Osteoblast (primary cell): ENCODE results near the gene WFIKKN1. TPM values are rescaled to one million over a fixed set of nuclear protein-coding genes. Genes with fewer than 3 reads are reported as not detected.

ENCODE experiments used
- DNase-seq: peaks from one replicate; pipeline ENCODE4 v3.0.0; 2011; ENCODE audit warnings: low spot score, mixed read lengths; ENCODE audit not compliant: insufficient read length; ENCODE audit errors: missing footprints
- H2AFZ ChIP-seq: 2 replicates; pipeline ENCODE4 v1.6.0; 2011; ENCODE audit warnings: mild to moderate bottlenecking, low read length
- H3K27ac ChIP-seq: 2 replicates; pipeline ENCODE4 v1.5.1; 2011; ENCODE audit warnings: mild to moderate bottlenecking, low read depth, low read length, moderate library complexity
- H3K27me3 ChIP-seq: 2 replicates; pipeline ENCODE4 v1.6.0; 2012; ENCODE audit warnings: mild to moderate bottlenecking, control low read depth, inconsistent platforms, low read length, moderate library complexity; ENCODE audit not compliant: insufficient read depth
- H3K36me3 ChIP-seq: 2 replicates; pipeline ENCODE4 v1.5.1; 2011; ENCODE audit warnings: mild to moderate bottlenecking, low read length, control low read depth, moderate library complexity; ENCODE audit not compliant: insufficient read depth
- H3K4me1 ChIP-seq: 2 replicates; pipeline ENCODE4 v1.5.1; 2011; ENCODE audit warnings: mild to moderate bottlenecking, low read length, control low read depth, moderate library complexity; ENCODE audit not compliant: insufficient read depth
- H3K4me2 ChIP-seq: 2 replicates; pipeline ENCODE4 v1.6.0; 2011; ENCODE audit warnings: mild to moderate bottlenecking, low read length; ENCODE audit not compliant: insufficient read depth
- H3K4me3 ChIP-seq: fragments of 200-600 bp; sonication (generic); 3 replicates; pipeline ENCODE4 v1.5.1; 2012; ENCODE audit warnings: mild to moderate bottlenecking, low read length, inconsistent platforms; ENCODE audit not compliant: insufficient read depth
- H3K79me2 ChIP-seq: 2 replicates; pipeline ENCODE4 v1.6.0; 2012; ENCODE audit warnings: mild to moderate bottlenecking, low read length, control low read depth, inconsistent platforms; ENCODE audit not compliant: insufficient read depth
- H3K9me3 ChIP-seq: 2 replicates; pipeline ENCODE4 v1.5.1; 2011; ENCODE audit warnings: low read depth, low read length, control low read depth
- H4K20me1 ChIP-seq: 2 replicates; pipeline ENCODE4 v1.6.0; 2012; ENCODE audit warnings: mild to moderate bottlenecking, low read length, control low read depth; ENCODE audit not compliant: insufficient read depth
- total RNA-seq: library from RNA; depleted of rRNA; stranded (reverse); fragments of >200 nt; gene quantifications from 2 replicates; pipeline ENCODE4 v1.2.3, GENCODE V29; 2012
- TF ChIP-seq, protein P1 (sequence below): IDR thresholded peaks from 2 replicates; pipeline ENCODE4 v1.5.1; 2011; ENCODE audit warnings: mild to moderate bottlenecking, low read depth, low read length, moderate library complexity; ENCODE audit errors: extremely low read depth

Gene WFIKKN1
- total RNA-seq, 1 donor = 0.36 TPM

DNA sequence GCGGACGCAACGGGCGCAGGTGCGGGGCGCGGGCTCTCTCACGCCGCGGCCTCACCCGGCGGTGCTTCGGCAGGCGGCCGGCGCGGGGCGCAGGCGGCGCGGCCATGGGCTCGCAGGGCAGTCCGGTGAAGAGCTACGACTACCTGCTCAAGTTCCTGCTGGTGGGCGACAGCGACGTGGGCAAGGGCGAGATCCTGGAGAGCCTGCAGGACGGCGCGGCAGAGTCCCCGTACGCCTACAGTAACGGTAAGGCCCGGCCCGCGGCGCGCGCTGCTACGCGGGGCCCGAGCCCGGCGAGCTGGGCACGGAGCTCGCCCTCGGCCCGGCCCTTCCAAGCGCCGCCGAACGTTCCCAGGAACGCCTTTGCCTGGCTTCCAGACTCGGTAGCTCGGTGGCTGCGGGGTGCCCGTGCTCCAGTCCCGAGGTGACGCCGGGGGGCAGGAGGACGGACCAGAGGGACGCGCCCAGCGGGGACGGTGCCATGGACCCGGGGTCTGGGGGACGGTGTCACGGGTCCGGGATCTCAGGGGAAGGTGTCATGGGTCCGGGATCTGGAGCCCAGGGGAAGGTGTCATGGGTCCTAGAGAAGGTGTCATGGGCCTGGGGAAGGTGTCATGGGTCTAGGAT is 40.5 kb upstream of the WFIKKN1 start:
- DNase-seq = peak; percentile 93
- peaks cover 51% of the 10 kb centered on the region for H4K20me1 ChIP-seq

DNA sequence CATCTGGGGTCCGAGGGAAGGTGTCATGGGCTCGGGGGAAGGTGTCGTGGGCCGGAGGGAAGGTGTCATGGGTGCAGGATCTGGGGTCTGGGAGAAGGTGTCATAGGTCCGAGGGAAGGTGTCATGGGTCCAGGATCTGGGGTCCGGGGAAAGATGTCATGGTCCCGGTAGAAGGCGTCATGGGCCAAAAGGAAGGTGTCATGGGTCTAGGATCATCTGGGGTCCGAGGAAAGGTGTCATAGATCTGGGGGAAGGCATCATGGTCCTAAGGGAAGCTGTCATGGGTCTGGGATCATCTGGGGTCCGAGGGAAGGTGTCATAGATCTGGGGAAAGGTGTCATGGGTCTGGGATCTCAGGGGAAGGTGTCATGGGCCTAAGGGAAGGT is 40.0 kb upstream of the WFIKKN1 start:
- Histone ChIP-seq H2AFZ (no peak overlapping the region), H3K4me2 (peak overlapping the region; percentile 81), H3K27me3 (no peaks in the 10 kb centered on the region), H3K4me3 (peak overlapping the region; percentile 97), H3K27ac (peak overlapping the region; percentile 51), H3K4me1 (peaks cover 33% of the 10 kb centered on the region), H4K20me1 (peaks cover 53% of the 10 kb centered on the region), H3K36me3 (no peaks in the 10 kb centered on the region), H3K9me3 (no peaks in the 10 kb centered on the region), H3K79me2 (peaks cover 68% of the 10 kb centered on the region)
- TF ChIP-seq, protein P1, sequence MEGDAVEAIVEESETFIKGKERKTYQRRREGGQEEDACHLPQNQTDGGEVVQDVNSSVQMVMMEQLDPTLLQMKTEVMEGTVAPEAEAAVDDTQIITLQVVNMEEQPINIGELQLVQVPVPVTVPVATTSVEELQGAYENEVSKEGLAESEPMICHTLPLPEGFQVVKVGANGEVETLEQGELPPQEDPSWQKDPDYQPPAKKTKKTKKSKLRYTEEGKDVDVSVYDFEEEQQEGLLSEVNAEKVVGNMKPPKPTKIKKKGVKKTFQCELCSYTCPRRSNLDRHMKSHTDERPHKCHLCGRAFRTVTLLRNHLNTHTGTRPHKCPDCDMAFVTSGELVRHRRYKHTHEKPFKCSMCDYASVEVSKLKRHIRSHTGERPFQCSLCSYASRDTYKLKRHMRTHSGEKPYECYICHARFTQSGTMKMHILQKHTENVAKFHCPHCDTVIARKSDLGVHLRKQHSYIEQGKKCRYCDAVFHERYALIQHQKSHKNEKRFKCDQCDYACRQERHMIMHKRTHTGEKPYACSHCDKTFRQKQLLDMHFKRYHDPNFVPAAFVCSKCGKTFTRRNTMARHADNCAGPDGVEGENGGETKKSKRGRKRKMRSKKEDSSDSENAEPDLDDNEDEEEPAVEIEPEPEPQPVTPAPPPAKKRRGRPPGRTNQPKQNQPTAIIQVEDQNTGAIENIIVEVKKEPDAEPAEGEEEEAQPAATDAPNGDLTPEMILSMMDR = no peak
- no peak for DNase-seq

More for the DNA sequence above, 40.5 kb upstream of the WFIKKN1 start:
- Histone ChIP-seq H2AFZ (peak overlapping the region; percentile 59), H3K36me3 (no peaks in the 10 kb centered on the region), H3K9me3 (no peaks in the 10 kb centered on the region), H3K4me2 (peak overlapping the region; percentile 81), H3K4me1 (peaks cover 37% of the 10 kb centered on the region), H3K27ac (peak overlapping the region; percentile 51), H3K27me3 (no peaks in the 10 kb centered on the region), H3K79me2 (peaks cover 65% of the 10 kb centered on the region), H3K4me3 (peak overlapping the region; percentile 97)
- TF ChIP-seq, protein P1 = no peak

DNA sequence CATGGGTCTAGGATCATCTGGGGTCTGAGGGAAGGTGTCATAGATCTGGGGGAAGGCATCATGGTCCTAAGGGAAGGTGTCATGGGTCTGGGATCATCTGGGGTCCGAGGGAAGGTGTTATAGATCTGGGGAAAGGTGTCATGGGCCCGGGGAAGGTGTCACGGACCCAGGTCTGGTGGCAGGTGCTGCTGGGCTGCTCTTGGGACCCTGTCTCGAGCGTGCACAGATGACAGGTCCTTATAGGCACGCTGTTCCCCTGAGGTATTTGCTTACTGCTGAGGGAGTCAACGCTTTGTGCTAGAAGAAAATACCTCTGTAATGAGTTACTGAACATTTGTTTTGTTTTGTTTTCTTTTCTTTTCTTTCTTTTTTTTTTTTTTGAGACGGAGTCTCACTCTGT is 39.6 kb upstream of the WFIKKN1 start:
- Histone ChIP-seq H3K9me3 (no peaks in the 10 kb centered on the region), H3K27ac (peak overlapping the region; percentile 51), H3K27me3 (no peaks in the 10 kb centered on the region), H3K36me3 (no peaks in the 10 kb centered on the region), H3K4me2 (peak overlapping the region; percentile 81), H2AFZ (no peak overlapping the region), H4K20me1 (peaks cover 55% of the 10 kb centered on the region), H3K79me2 (peaks cover 72% of the 10 kb centered on the region), H3K4me3 (peak overlapping the region; percentile 97), H3K4me1 (peaks cover 29% of the 10 kb centered on the region)
- TF ChIP-seq, protein P1 = no peak
- peak; percentile 32 for DNase-seq

DNA sequence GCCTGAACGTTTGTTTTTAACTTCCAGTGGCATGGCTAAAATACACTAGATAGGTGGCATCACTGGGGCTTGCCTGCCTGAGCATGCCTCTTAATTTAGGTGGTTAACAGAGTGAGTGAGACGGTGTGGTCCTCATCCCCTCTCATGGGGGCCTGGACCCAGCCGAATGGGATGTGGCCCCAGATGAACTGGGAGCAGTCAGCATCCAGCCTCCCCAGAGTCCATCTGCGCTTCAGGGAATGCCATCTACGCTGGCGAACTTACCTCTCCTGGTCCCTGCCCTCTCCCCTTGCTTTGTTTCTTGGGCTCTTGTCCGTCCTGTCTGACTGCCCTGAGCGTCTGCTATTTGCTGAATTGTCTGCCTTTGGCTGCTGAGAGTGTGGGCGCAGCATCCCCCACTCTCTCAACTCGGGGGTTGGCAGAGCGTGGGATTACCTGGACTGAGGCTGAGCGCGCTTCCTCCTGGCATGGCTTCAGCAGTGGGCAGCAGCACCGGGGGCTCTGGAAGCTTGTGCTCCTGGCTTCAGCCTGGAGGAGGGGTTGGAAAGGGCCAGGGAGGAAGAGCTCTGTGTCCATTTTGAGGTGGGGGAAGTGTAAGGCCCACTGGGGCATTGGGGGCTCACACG is 38.8 kb upstream of the WFIKKN1 start:
- TF ChIP-seq, protein P1 = no peak
- H2AFZ ChIP-seq = no peak overlapping the region
- H3K9me3 ChIP-seq = no peaks in the 10 kb centered on the region
- no peak overlapping the region for H3K4me2 ChIP-seq
- peaks cover 78% of the 10 kb centered on the region for H3K79me2 ChIP-seq
- no peaks in the 10 kb centered on the region for H3K27me3 ChIP-seq
- DNase-seq = peak; percentile 66
- no peaks in the 10 kb centered on the region for H3K36me3 ChIP-seq
- no peak overlapping the region for H3K27ac ChIP-seq
- H3K4me1 ChIP-seq = peaks cover 21% of the 10 kb centered on the region
- peaks cover 59% of the 10 kb centered on the region for H4K20me1 ChIP-seq
- H3K4me3 ChIP-seq = no peak overlapping the region
